Mesodermal cell (in vitro differentiated cells): ENCODE measurements around the gene OPCML.

Experiments
- H3K27ac ChIP-seq: 2 replicates; pipeline ENCODE4 v1.7.0; 2013; ENCODE audit warnings: mild to moderate bottlenecking, low read depth, low read length, moderate library complexity; ENCODE audit not compliant: severe bottlenecking
- H3K36me3 ChIP-seq: 2 replicates; pipeline ENCODE4 v1.7.1; 2013; ENCODE audit warnings: mild to moderate bottlenecking, low read length, moderate library complexity; ENCODE audit not compliant: control insufficient read depth, insufficient read depth
- H3K4me1 ChIP-seq: one replicate; pipeline ENCODE4 v1.7.1; 2013; ENCODE audit warnings: mild to moderate bottlenecking, low read length; ENCODE audit not compliant: insufficient read depth, control insufficient read depth, poor library complexity, severe bottlenecking
- H3K4me3 ChIP-seq: 2 replicates; pipeline ENCODE4 v1.7.0; 2013; ENCODE audit warnings: low read length, control low read depth, mild to moderate bottlenecking; ENCODE audit not compliant: insufficient read depth, poor library complexity, severe bottlenecking; ENCODE audit errors: extremely low read depth
- H3K9me3 ChIP-seq: 2 replicates; pipeline ENCODE4 v1.7.1; 2013; ENCODE audit warnings: mild to moderate bottlenecking, low read length, moderate library complexity; ENCODE audit not compliant: control insufficient read depth
- WGBS, 2 experiments: methylation state at CpG; one replicate each; pipeline ENCODE4 v1.1.5; 2013; ENCODE audit warnings: missing lambda C conversion rate in 2 of 2; ENCODE audit not compliant: insufficient coverage in 2 of 2; 5-methylcytosine and 5-hydroxymethylcytosine counted together

The OPCML gene

GRCh38 chr11:133541021-133541719, 8.9 kb upstream of the OPCML start:
- Histone ChIP-seq H3K4me3 (no peak overlapping the region), H3K9me3 (no peaks in the 10 kb centered on the region), H3K4me1 (peaks cover 19% of the 10 kb centered on the region), H3K36me3 (no peaks in the 10 kb centered on the region), H3K27ac (peak overlapping the region; percentile 44)
- WGBS, 2 experiments: 0 to 22% methylated on average over 1 to 9 of the region's 10 CpGs

GRCh38 chr11:133536198-133536597, 3.9 kb upstream of the OPCML start:
- no peak overlapping the region for H3K27ac ChIP-seq
- H3K36me3 ChIP-seq: no peaks in the 10 kb centered on the region
- peaks cover 5% of the 10 kb centered on the region for H3K4me1 ChIP-seq
- no peak overlapping the region for H3K4me3 ChIP-seq
- 100% methylated on average over 1 of the region's 1 CpG for WGBS, 2 experiments
- no peaks in the 10 kb centered on the region for H3K9me3 ChIP-seq

GRCh38 chr11:133533205-133533604, 904 bp upstream of the OPCML start:
- no peaks in the 10 kb centered on the region for H3K9me3 ChIP-seq
- 71 to 72% methylated on average over 4 to 5 of the region's 6 CpGs for WGBS, 2 experiments

GRCh38 chr11:133531458-133531857, 843 bp downstream of the OPCML start:
- Histone ChIP-seq H3K4me1 (no peaks in the 10 kb centered on the region), H3K4me3 (no peak overlapping the region), H3K9me3 (no peaks in the 10 kb centered on the region), H3K27ac (no peak overlapping the region), H3K36me3 (no peaks in the 10 kb centered on the region)
- 11 to 25% methylated on average over 4 to 6 of the region's 6 CpGs for WGBS, 2 experiments

More at GRCh38 chr11:133533205-133533604, 904 bp upstream of the OPCML start:
- Histone ChIP-seq H3K4me3 (no peak overlapping the region), H3K4me1 (no peaks in the 10 kb centered on the region), H3K27ac (no peak overlapping the region), H3K36me3 (no peaks in the 10 kb centered on the region)

GRCh38 chr11:133530501-133530835, 1.8 kb downstream of the OPCML start:
- no peaks in the 10 kb centered on the region for H3K9me3 ChIP-seq
- no peak overlapping the region for H3K4me3 ChIP-seq
- WGBS, 2 experiments: 0 to 9% methylated on average over 1 to 3 of the region's 3 CpGs

GRCh38 chr11:133529807-133530500, 2.3 kb downstream of the OPCML start:
- no peaks in the 10 kb centered on the region for H3K36me3 ChIP-seq
- 24 to 37% methylated on average over 13 to 17 of the region's 18 CpGs for whole genome bisulfite sequencing, 2 experiments
- no peaks in the 10 kb centered on the region for H3K9me3 ChIP-seq
- peaks cover 1% of the 10 kb centered on the region for H3K4me1 ChIP-seq
- H3K27ac ChIP-seq: no peak overlapping the region
- H3K4me3 ChIP-seq: no peak overlapping the region

More at GRCh38 chr11:133530501-133530835, 1.8 kb downstream of the OPCML start:
- no peaks in the 10 kb centered on the region for H3K36me3 ChIP-seq
- H3K27ac ChIP-seq: no peak overlapping the region
- no peaks in the 10 kb centered on the region for H3K4me1 ChIP-seq

- WGBS, 2 experiments: 84 to 85% methylated on average over 2 to 3 of the region's 3 CpGs
- peaks cover 11% of the 10 kb centered on the region for H3K4me1 ChIP-seq
- H3K4me3 ChIP-seq: no peak overlapping the region
- no peaks in the 10 kb centered on the region for H3K9me3 ChIP-seq
- no peak overlapping the region for H3K27ac ChIP-seq
- H3K36me3 ChIP-seq: no peaks in the 10 kb centered on the region
These were observed 5.5 kb downstream of the OPCML start for GRCh38 chr11:133526790-133527189.

GRCh38 chr11:133525976-133526375, 6.3 kb downstream of the OPCML start:
- Histone ChIP-seq H3K9me3 (no peaks in the 10 kb centered on the region), H3K4me3 (no peak overlapping the region), H3K4me1 (peaks cover 20% of the 10 kb centered on the region), H3K27ac (no peak overlapping the region), H3K36me3 (no peaks in the 10 kb centered on the region)
- WGBS, 2 experiments: 77 to 100% methylated on average over 3 to 6 of the region's 7 CpGs

GRCh38 chr11:133524488-133524887, 7.8 kb downstream of the OPCML start:
- Histone ChIP-seq H3K4me3 (no peak overlapping the region), H3K9me3 (no peaks in the 10 kb centered on the region), H3K4me1 (peaks cover 33% of the 10 kb centered on the region), H3K27ac (no peak overlapping the region), H3K36me3 (no peaks in the 10 kb centered on the region)
- WGBS, 2 experiments: 90 to 100% methylated on average over 3 to 5 of the region's 8 CpGs

GRCh38 chr11:133522344-133522743, 10.0 kb downstream of the OPCML start:
- Histone ChIP-seq H3K9me3 (no peaks in the 10 kb centered on the region), H3K4me1 (peaks cover 39% of the 10 kb centered on the region), H3K27ac (no peak overlapping the region), H3K36me3 (no peaks in the 10 kb centered on the region), H3K4me3 (no peak overlapping the region)
- 90 to 96% methylated on average over 6 of the region's 6 CpGs for WGBS, 2 experiments

- Histone ChIP-seq H3K4me3 (no peak overlapping the region), H3K9me3 (no peaks in the 10 kb centered on the region), H3K36me3 (no peaks in the 10 kb centered on the region), H3K4me1 (peaks cover 39% of the 10 kb centered on the region), H3K27ac (peak overlapping the region; percentile 78)
- WGBS, 2 experiments: 89 to 91% methylated on average over 1 to 2 of the region's 2 CpGs
These were observed 10.8 kb downstream of the OPCML start for GRCh38 chr11:133521502-133521901.
